GM19452 (cell line): ENCODE measurements around the gene CST6.

Source experiments
- ATAC-seq: cut with Tn5 transposase; IDR thresholded peaks from one replicate; pipeline ENCODE4 v1.9.1; 2021; ENCODE audit not compliant: unreplicated experiment

CST6 gene

GRCh38 chr11:66011785-66012303, at the start of gene CST6:
TSS of gene CST6 (plus strand) at chr11:66012008. CDS start at chr11:66012045, 37 bp downstream.
- no peak for ATAC-seq

- no peak for ATAC-seq
These were observed 49.7 kb upstream of the CST6 start for GRCh38 chr11:65962141-65962564.

- no peak for ATAC-seq
These were observed 46.9 kb upstream of the CST6 start for GRCh38 chr11:65964906-65965305.

GRCh38 chr11:65965986-65966762, 45.6 kb upstream of the CST6 start:
- ATAC-seq: no peak

GRCh38 chr11:65967329-65967934, 44.4 kb upstream of the CST6 start:
- ATAC-seq: no peak

GRCh38 chr11:65968600-65969482, 43.0 kb upstream of the CST6 start:
- no peak for ATAC-seq

GRCh38 chr11:65972116-65972515, 39.7 kb upstream of the CST6 start:
- no peak for ATAC-seq

- ATAC-seq: no peak
These were observed 38.2 kb upstream of the CST6 start for GRCh38 chr11:65973439-65974110.

GRCh38 chr11:65975771-65976170, 36.0 kb upstream of the CST6 start:
- ATAC-seq: no peak

GRCh38 chr11:65976216-65977176, 35.3 kb upstream of the CST6 start:
- ATAC-seq: no peak

- no peak for ATAC-seq
These were observed 34.0 kb upstream of the CST6 start for GRCh38 chr11:65977621-65978390.

- no peak for ATAC-seq
These were observed 33.2 kb upstream of the CST6 start for GRCh38 chr11:65978391-65979238.

- ATAC-seq: no peak
These were observed 32.5 kb upstream of the CST6 start for GRCh38 chr11:65979261-65979759.

GRCh38 chr11:65981101-65981740, 30.6 kb upstream of the CST6 start:
- ATAC-seq: no peak

- no peak for ATAC-seq
These were observed 29.6 kb upstream of the CST6 start for GRCh38 chr11:65981972-65982823.

- ATAC-seq: no peak
These were observed 28.8 kb upstream of the CST6 start for GRCh38 chr11:65982824-65983588.
